OCI-LY3 (cell line): Measurements from ENCODE around the gene COMMD1.

Source experiments
- CTCF ChIP-seq: fragments of 200-600, 300-600 bp; sonication (generic); IDR thresholded peaks from 2 replicates; pipeline ENCODE4 v1.5.1; 2014; ENCODE audit warnings: antibody characterized with exemption, low read length, low read depth
- EZH2phosphoT487 ChIP-seq: fragments of 200-600 bp; shearing (Covaris generic); IDR thresholded peaks from 2 replicates; pipeline ENCODE4 v1.6.1; 2018; ENCODE audit warnings: antibody characterized with exemption, mixed run types, low read depth

GRCh38 chr2:62141142-62141740 lies 235.8 kb downstream of the COMMD1 start:
- TF ChIP-seq CTCF (no peak), EZH2phosphoT487 (no peak)
